HCT116 (cell line): ENCODE data around the gene OBSL1.

ENCODE experiments used
- CTCF ChIP-seq, 3 experiments: fragments of 200-600 bp in 1 of 3; sonication (generic) in 1 of 3; IDR thresholded peaks in 2 of 3; conservative IDR thresholded peaks in 1 of 3; 2 replicates each; pipeline ENCODE4 v1.5.1; 2012 to 2017; ENCODE audit warnings: low read depth in 2 of 3, low read length in 2 of 3, antibody characterized with exemption in 1 of 3, borderline replicate concordance in 1 of 3, control low read depth in 1 of 3, mild to moderate bottlenecking in 1 of 3, mixed read lengths in 1 of 3, mixed run types in 1 of 3, moderate library complexity in 1 of 3; ENCODE audit not compliant: insufficient read depth in 1 of 3
- MAX ChIP-seq: IDR thresholded peaks from 2 replicates; pipeline ENCODE4 v1.6.1; 2012
- POLR2AphosphoS5 ChIP-seq: IDR thresholded peaks from 2 replicates; pipeline ENCODE4 v1.6.1; 2011; ENCODE audit warnings: mild to moderate bottlenecking, low read depth, low read length, moderate library complexity
- REST ChIP-seq: IDR thresholded peaks from 2 replicates; pipeline ENCODE4 v1.6.1; 2012; ENCODE audit warnings: low read depth
- YY1 ChIP-seq: IDR thresholded peaks from 2 replicates; pipeline ENCODE4 v1.6.1; 2011; ENCODE audit warnings: low read length, low read depth, moderate library complexity, mild to moderate bottlenecking; ENCODE audit not compliant: insufficient replicate concordance; ENCODE audit errors: extremely low read depth

GRCh38 chr2:219571311-219572236, at the start of gene OBSL1:
- no peak for TF ChIP-seq CTCF (IDR thresholded peaks at IDR 0.05 in 2 of 3, conservative IDR thresholded peaks at IDR 0.05 in 1 of 3; ENCODE audit: borderline replicate concordance in 1 of 3, insufficient read depth in 1 of 3, low read depth in 2 of 3, low read length in 2 of 3)
- no peak for TF ChIP-seq REST
- no peak for TF ChIP-seq YY1
- no peak for TF ChIP-seq POLR2AphosphoS5
- no peak for TF ChIP-seq MAX
